Osteoblast (primary cell): ENCODE measurements around the gene HNRNPM. TPM values are rescaled to one million over a fixed set of nuclear protein-coding genes. Genes with fewer than 3 reads are reported as not detected.

Source experiments
- DNase-seq: peaks from one replicate; pipeline ENCODE4 v3.0.0; 2011; ENCODE audit warnings: low spot score, mixed read lengths; ENCODE audit not compliant: insufficient read length; ENCODE audit errors: missing footprints
- H2AFZ ChIP-seq: 2 replicates; pipeline ENCODE4 v1.6.0; 2011; ENCODE audit warnings: mild to moderate bottlenecking, low read length
- H3K27ac ChIP-seq: 2 replicates; pipeline ENCODE4 v1.5.1; 2011; ENCODE audit warnings: mild to moderate bottlenecking, low read depth, low read length, moderate library complexity
- H3K27me3 ChIP-seq: 2 replicates; pipeline ENCODE4 v1.6.0; 2012; ENCODE audit warnings: mild to moderate bottlenecking, control low read depth, inconsistent platforms, low read length, moderate library complexity; ENCODE audit not compliant: insufficient read depth
- H3K36me3 ChIP-seq: 2 replicates; pipeline ENCODE4 v1.5.1; 2011; ENCODE audit warnings: mild to moderate bottlenecking, low read length, control low read depth, moderate library complexity; ENCODE audit not compliant: insufficient read depth
- H3K4me1 ChIP-seq: 2 replicates; pipeline ENCODE4 v1.5.1; 2011; ENCODE audit warnings: mild to moderate bottlenecking, low read length, control low read depth, moderate library complexity; ENCODE audit not compliant: insufficient read depth
- H3K4me2 ChIP-seq: 2 replicates; pipeline ENCODE4 v1.6.0; 2011; ENCODE audit warnings: mild to moderate bottlenecking, low read length; ENCODE audit not compliant: insufficient read depth
- H3K4me3 ChIP-seq: fragments of 200-600 bp; sonication (generic); 3 replicates; pipeline ENCODE4 v1.5.1; 2012; ENCODE audit warnings: mild to moderate bottlenecking, low read length, inconsistent platforms; ENCODE audit not compliant: insufficient read depth
- H3K79me2 ChIP-seq: 2 replicates; pipeline ENCODE4 v1.6.0; 2012; ENCODE audit warnings: mild to moderate bottlenecking, low read length, control low read depth, inconsistent platforms; ENCODE audit not compliant: insufficient read depth
- H3K9me3 ChIP-seq: 2 replicates; pipeline ENCODE4 v1.5.1; 2011; ENCODE audit warnings: low read depth, low read length, control low read depth
- H4K20me1 ChIP-seq: 2 replicates; pipeline ENCODE4 v1.6.0; 2012; ENCODE audit warnings: mild to moderate bottlenecking, low read length, control low read depth; ENCODE audit not compliant: insufficient read depth
- total RNA-seq: library from RNA; depleted of rRNA; stranded (reverse); fragments of >200 nt; gene quantifications from 2 replicates; pipeline ENCODE4 v1.2.3, GENCODE V29; 2012
- TF ChIP-seq, protein P1 (sequence below): IDR thresholded peaks from 2 replicates; pipeline ENCODE4 v1.5.1; 2011; ENCODE audit warnings: mild to moderate bottlenecking, low read depth, low read length, moderate library complexity; ENCODE audit errors: extremely low read depth

HNRNPM gene
- total RNA-seq, 1 donor = 39.4 TPM

DNA sequence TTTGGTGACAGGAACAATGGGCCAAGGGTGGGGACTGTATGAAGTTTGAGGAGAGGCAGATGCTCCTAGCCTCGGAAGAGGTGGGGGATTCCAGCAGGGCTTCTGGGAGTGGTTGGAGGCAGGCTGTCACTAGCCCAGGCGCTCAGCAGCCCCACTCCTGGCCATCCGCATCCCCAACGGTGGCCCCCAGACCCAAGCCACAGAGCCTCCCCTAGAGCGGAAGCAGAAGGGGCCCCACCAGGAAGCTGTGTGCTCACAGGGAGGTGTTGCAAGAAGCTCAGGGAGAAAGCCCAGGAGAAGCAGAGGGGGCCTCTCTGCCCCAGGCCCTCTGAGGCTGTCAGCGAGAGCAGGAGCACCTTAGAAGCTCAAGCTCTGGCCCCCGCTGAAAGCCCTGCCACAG is 49.4 kb downstream of the HNRNPM start:
- Histone ChIP-seq H3K4me3 (no peak overlapping the region), H4K20me1 (no peaks in the 10 kb centered on the region), H3K79me2 (no peaks in the 10 kb centered on the region), H3K27me3 (no peaks in the 10 kb centered on the region), H3K36me3 (peaks cover under 1% of the 10 kb centered on the region), H3K27ac (no peak overlapping the region), H3K4me2 (no peak overlapping the region), H3K9me3 (no peaks in the 10 kb centered on the region), H3K4me1 (no peaks in the 10 kb centered on the region), H2AFZ (no peak overlapping the region)
- TF ChIP-seq, protein P1, sequence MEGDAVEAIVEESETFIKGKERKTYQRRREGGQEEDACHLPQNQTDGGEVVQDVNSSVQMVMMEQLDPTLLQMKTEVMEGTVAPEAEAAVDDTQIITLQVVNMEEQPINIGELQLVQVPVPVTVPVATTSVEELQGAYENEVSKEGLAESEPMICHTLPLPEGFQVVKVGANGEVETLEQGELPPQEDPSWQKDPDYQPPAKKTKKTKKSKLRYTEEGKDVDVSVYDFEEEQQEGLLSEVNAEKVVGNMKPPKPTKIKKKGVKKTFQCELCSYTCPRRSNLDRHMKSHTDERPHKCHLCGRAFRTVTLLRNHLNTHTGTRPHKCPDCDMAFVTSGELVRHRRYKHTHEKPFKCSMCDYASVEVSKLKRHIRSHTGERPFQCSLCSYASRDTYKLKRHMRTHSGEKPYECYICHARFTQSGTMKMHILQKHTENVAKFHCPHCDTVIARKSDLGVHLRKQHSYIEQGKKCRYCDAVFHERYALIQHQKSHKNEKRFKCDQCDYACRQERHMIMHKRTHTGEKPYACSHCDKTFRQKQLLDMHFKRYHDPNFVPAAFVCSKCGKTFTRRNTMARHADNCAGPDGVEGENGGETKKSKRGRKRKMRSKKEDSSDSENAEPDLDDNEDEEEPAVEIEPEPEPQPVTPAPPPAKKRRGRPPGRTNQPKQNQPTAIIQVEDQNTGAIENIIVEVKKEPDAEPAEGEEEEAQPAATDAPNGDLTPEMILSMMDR = no peak
- DNase-seq = no peak

DNA sequence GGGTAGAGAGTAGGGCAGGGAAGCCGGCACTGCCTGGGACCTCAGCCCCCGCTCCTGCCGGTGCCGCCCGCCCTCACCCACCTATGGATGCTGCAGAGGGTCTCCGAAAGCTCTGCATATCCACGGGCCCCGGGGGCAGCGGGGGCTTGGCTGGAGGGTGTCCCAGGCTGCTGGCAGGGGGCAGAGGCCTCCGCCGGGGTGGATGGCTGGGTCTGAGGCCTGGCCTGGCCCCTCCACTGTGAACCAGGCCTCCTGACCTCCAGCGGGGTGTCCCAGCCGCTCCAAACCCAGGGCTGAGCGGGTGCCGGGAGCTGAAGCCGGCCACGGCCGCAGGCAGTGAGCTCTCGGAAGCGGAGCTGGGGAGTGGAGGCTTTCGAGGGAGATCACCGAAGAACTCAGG is 53.5 kb downstream of the HNRNPM start:
- TF ChIP-seq, protein P1 = no peak
- peak; percentile 58 for DNase-seq
- Histone ChIP-seq H3K27me3 (no peaks in the 10 kb centered on the region), H3K36me3 (no peaks in the 10 kb centered on the region), H3K27ac (no peak overlapping the region), H3K79me2 (no peaks in the 10 kb centered on the region), H3K4me3 (no peak overlapping the region), H3K4me1 (no peaks in the 10 kb centered on the region), H4K20me1 (no peaks in the 10 kb centered on the region), H3K9me3 (no peaks in the 10 kb centered on the region), H2AFZ (no peak overlapping the region), H3K4me2 (no peak overlapping the region)

DNA sequence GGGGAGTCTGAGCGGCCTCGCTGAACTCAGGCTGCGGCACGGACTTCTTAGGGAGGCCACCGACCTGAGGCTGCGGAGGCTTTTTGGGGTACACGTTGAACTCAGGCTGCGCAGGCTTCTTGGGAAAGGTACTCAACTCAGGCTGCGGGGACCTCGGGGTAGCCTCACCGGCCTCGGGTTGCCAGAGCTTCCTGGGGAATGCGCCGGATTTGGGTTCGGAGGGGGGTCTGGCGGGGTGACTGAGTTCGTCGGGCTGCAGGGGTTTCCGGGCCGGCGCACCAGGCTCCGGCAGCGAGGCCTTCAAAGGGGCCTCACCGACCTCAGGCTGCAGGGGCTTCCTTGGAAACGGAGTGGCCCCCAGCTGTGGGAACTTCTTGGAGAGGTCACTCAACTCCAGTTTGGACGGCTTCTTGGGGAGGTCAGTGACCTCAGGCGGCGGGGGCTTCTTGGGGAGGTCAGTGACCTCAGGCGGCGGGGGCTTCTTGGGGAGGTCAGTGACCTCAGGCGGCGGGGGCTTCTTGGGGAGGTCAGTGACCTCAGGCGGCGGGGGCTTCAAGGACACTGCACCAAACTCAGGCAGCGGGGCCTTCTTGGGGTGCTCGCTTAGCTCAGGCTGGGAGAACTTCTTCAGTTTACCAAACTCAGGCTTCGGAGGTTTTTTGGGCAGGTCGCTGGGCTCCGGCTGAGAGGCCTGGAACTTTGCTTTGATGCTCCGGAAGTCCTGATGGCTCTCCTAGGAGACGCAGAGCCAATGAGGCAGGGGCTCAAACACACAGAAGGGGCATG is 54.5 kb downstream of the HNRNPM start:
- no peaks in the 10 kb centered on the region for H3K79me2 ChIP-seq
- H3K27ac ChIP-seq = no peak overlapping the region
- no peaks in the 10 kb centered on the region for H3K27me3 ChIP-seq
- no peaks in the 10 kb centered on the region for H3K4me1 ChIP-seq
- peak; percentile 69 for DNase-seq
- TF ChIP-seq, protein P1 = no peak
- no peaks in the 10 kb centered on the region for H3K36me3 ChIP-seq
- no peak overlapping the region for H2AFZ ChIP-seq
- H4K20me1 ChIP-seq = no peaks in the 10 kb centered on the region
- no peak overlapping the region for H3K4me3 ChIP-seq
- H3K4me2 ChIP-seq = no peak overlapping the region
- H3K9me3 ChIP-seq = no peaks in the 10 kb centered on the region

DNA sequence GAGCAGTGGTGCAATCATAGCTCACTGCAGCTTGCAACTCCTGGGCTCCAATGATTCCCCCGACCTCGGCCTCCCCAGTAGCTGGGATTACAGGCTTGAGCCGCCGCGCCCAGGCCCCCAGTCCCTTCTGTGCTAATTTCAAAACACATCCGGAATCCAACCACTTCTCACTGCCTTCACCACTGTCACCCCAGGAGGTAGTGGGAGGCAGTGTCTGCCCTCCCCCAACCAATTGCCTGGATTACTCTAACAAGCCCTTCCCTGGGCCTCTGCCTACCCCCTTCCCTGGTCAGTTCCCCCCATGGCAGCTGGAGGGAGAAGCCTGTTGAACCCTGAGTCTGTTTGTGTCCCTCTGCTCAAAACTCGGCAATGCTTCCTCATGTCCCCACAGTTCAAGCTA is 55.4 kb downstream of the HNRNPM start:
- Histone ChIP-seq H4K20me1 (no peaks in the 10 kb centered on the region), H3K4me3 (no peak overlapping the region), H3K27ac (no peak overlapping the region), H3K9me3 (no peaks in the 10 kb centered on the region), H3K36me3 (no peaks in the 10 kb centered on the region), H3K79me2 (no peaks in the 10 kb centered on the region), H3K27me3 (no peaks in the 10 kb centered on the region), H3K4me2 (no peak overlapping the region), H2AFZ (no peak overlapping the region), H3K4me1 (no peaks in the 10 kb centered on the region)
- TF ChIP-seq, protein P1 = no peak
- peak; percentile 43 for DNase-seq
